Heart right ventricle (tissue), 16 donors: ENCODE measurements around the gene SLC30A2. TPM values are rescaled to one million over a fixed set of nuclear protein-coding genes. Genes with fewer than 3 reads are reported as not detected.

Source experiments
- ATAC-seq, 8 donors: fragments of 200-7000 bp; cut with Tn5 transposase; one replicate each; pipeline ENCODE4 v1.9.1; 2020; ENCODE audit warnings: mild to moderate bottlenecking in 8 of 8, moderate library complexity in 8 of 8, moderate number of reproducible peaks in 1 of 8
- DNase-seq, 2 donors: peaks; one replicate each; pipeline ENCODE4 v3.0.0-alpha.2; 2020
- H3K27ac ChIP-seq, 10 donors: fragments of 200-600 bp; sonication (generic) in 2 of 10; one replicate each; pipeline versions ENCODE4 v1.5.0 to v1.8.0; 2020 to 2022; ENCODE audit warnings: mild to moderate bottlenecking in 3 of 10
- H3K27me3 ChIP-seq, 7 donors: fragments of 200-600 bp; one replicate each; pipeline ENCODE4 v1.8.0; 2021 to 2022; ENCODE audit warnings: mild to moderate bottlenecking in 2 of 7
- H3K36me3 ChIP-seq, 9 donors: fragments of 200-600 bp; sonication (generic) in 1 of 9; one replicate each; pipeline versions ENCODE4 v1.5.0 to v1.8.0; 2020 to 2022; ENCODE audit warnings: mild to moderate bottlenecking in 2 of 9
- H3K4me1 ChIP-seq, 9 donors: fragments of 200-600 bp; sonication (generic) in 1 of 9; one replicate each; pipeline versions ENCODE4 v1.5.0 to v1.8.0; 2020 to 2022; ENCODE audit warnings: mild to moderate bottlenecking in 4 of 9
- H3K4me3 ChIP-seq, 10 donors: fragments of 200-600 bp; sonication (generic) in 2 of 10; one replicate each; pipeline versions ENCODE4 v1.5.0 to v1.8.0; 2020 to 2022; ENCODE audit warnings: mild to moderate bottlenecking in 7 of 10, moderate library complexity in 2 of 10
- H3K9me3 ChIP-seq, 11 donors: fragments of 200-600 bp in 10 of 11; sonication (generic) in 2 of 11; one replicate each; pipeline versions ENCODE4 v1.5.0 to v1.8.0; 2013 to 2022; ENCODE audit warnings: mild to moderate bottlenecking in 2 of 11, control low read depth in 1 of 11, moderate library complexity in 1 of 11
- CTCF ChIP-seq, 9 donors: fragments of 200-600 bp; sonication (generic) in 2 of 9; IDR thresholded peaks; one replicate each; pipeline versions ENCODE4 v1.5.0 to v1.8.0; 2021 to 2022; ENCODE audit warnings: antibody characterized with exemption in 9 of 9, mild to moderate bottlenecking in 5 of 9, moderate library complexity in 1 of 9
- WGBS, 2 donors: extraction: QIAGEN DNeasy Blood & Tissue Kit; methylation state at CpG; one replicate each; pipeline ENCODE4 v1.1.7; 2013; ENCODE audit warnings: inconsistent platforms in 1 of 2; 5-methylcytosine and 5-hydroxymethylcytosine counted together
- intact Hi-C, 10 donors: fragments of 100-400 bp; cut with DNase I; formaldehyde crosslinking; loops; one replicate each; pipeline versions ENCODE4 v1.11.1 to v1.14.2; 2022
- polyA plus RNA-seq, 2 donors: library from polyadenylated mRNA; stranded (reverse); fragments of 200-250 nt; gene quantifications; one replicate each; pipeline ENCODE4 v1.2.3, GENCODE V29; 2013
- total RNA-seq, 10 donors: library from RNA; stranded (reverse); fragmentation: NEBNext Ultra II Directional in 3 of 10; extraction: Animal tissue kit (Norgen Biotek cat#: 25700) in 3 of 10; gene quantifications; one replicate each; pipeline versions ENCODE4 v1.2.1 to v1.2.4, GENCODE V29; 2021 to 2023
- donor health status: Arrhythmogenic right ventricular cardiomyopathy.
- donor health status: ischemic (EF 13 %, LVEDD 7.1; RV severe dilation, severe dysfunction).
- donor health status: healthy with polysubstance abuse.
- donor health status: DM: no; HTN: yes; CAD: no.
- donor health status: DM: no; HTN: no; CAD: no.
- donor health status: ischemic (EF 25% LVEDD 6.9; RV normal size, moderate dysfunction).
- donor health status: ischemic (EF 25% LVEDD 5.7; RV mildly dilated, moderate dysfunction).
- donor health status: healthy.
- donor health status: DM: yes; HTN: yes; CAD: no.
- donor health status: Ischemic cardiomyopathy.
- donor health status: ischemic (EF 35%, LVEDD 5.7; RV mildly dilated, moderate dysfunction).
- donor health status: nonischemic (EF 11% LVEDD 7.7; RV severe dilation, severe dysfunction).
- donor health status: DM: yes; HTN: yes; CAD: no.
- donor health status: PGD.
- donor health status: ischemic (EF 29% LVEDD 5.4; RV normal size, mild dysfunction).
- donor health status: nonischemic (EF 23%, LVEDD 6.1; RV moderate dilation, normal function).

The SLC30A2 gene
- total and polyA plus RNA-seq, 12 donors, result 0.97 to 14.4 (median 6.2) TPM

GRCh38 chr1:26069941-26070295 lies 24.0 kb upstream of the SLC30A2 start:
- H3K36me3 ChIP-seq, result peaks cover 0 to 14% (median 0%) of the 10 kb centered on the region in 9 donors
- TF ChIP-seq CTCF (IDR thresholded peaks at IDR 0.05), result no peak
- intact Hi-C loops, result no loop called here
- H3K4me3 ChIP-seq, result no peak overlapping the region
- DNase-seq, result no peak
- H3K9me3 ChIP-seq, result no peaks in the 10 kb centered on the region
- no peak for ATAC-seq
- H3K27ac ChIP-seq, result no peak overlapping the region
- H3K4me1 ChIP-seq, result peaks cover 0 to 14% (median 4%) of the 10 kb centered on the region in 9 donors
- H3K27me3 ChIP-seq, result peaks cover 0 to 20% (median 10%) of the 10 kb centered on the region in 7 donors
- 83 to 87% methylated on average over 1 of the region's 1 CpG for WGBS, 2 donors

DNA sequence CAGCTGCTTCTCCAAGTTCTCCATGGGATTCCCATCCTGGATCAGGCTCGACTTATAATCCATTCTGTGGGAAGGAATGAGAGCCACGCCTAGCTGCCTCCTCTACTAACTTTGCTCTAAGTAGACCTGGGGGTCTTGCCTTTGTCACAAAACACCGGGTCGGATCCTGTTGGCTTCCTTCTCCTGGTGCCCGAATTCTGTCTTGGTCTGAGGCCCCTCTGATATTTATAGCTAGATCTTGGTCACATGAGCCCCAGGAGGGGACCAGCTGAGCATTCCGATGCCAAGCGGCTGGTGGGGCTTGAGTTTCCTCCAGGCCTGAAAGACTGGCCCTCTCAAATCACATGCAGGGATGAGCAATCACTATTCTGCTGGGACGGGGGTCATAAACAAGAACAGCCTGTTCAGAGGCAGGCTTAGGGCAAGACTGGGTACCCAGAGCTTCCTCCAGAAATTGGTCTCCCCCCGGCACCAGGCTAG lies 21.6 kb upstream of the SLC30A2 start, which contains the start of gene TRIM63:
Gene TRIM63 (minus strand): TSS at position 199 of the 480 bp plus-strand sequence. CDS start 136 bp downstream, at position 63.
- Histone ChIP-seq H3K4me1 (peaks cover 0 to 8% (median 4%) of the 10 kb centered on the region in 9 donors), H3K9me3 (no peaks in the 10 kb centered on the region), H3K36me3 (peaks cover 0 to 38% (median 0%) of the 10 kb centered on the region in 9 donors), H3K27ac (peak within 1 kb of the TSS; percentile 81 to 99 (median 90)), H3K4me3 (peak within 1 kb of the TSS; percentile 48 to 69 (median 60)), H3K27me3 (peaks cover 0 to 20% (median 6%) of the 10 kb centered on the region in 7 donors)
- peak; percentile 65 to 88 (median 76) for ATAC-seq
- intact Hi-C loops, result loop anchor here in 3 of 10 donors (1.0 to 2.0 kb wide), 3 partner anchors 15 to 27 kb away; no protein-coding TSS in a partner anchor
- WGBS, 2 donors, result 27 to 44% methylated on average over 9 of the region's 9 CpGs
- DNase-seq, result peak; percentile 57 to 65
- no peak for TF ChIP-seq CTCF (IDR thresholded peaks at IDR 0.05)

- no peaks in the 10 kb centered on the region for H3K9me3 ChIP-seq
- intact Hi-C loops, result loop anchor here in 4 of 10 donors (1.0 to 2.0 kb wide), 3 partner anchors 16 to 28 kb away; no protein-coding TSS in a partner anchor
- peak overlapping the region; percentile 81 to 99 (median 90) for H3K27ac ChIP-seq
- peaks cover 0 to 20% (median 6%) of the 10 kb centered on the region in 7 donors for H3K27me3 ChIP-seq
- peak overlapping the region; percentile 48 to 69 (median 60) for H3K4me3 ChIP-seq
- peaks cover 0 to 10% (median 3%) of the 10 kb centered on the region in 9 donors for H3K4me1 ChIP-seq
- no peak for TF ChIP-seq CTCF (IDR thresholded peaks at IDR 0.05)
- H3K36me3 ChIP-seq, result peaks cover 0 to 40% (median 0%) of the 10 kb centered on the region in 9 donors
- DNase-seq (peak; percentile 76 to 84), ATAC-seq (peak; percentile 83 to 92 (median 90))
- 16 to 31% methylated on average over 4 of the region's 4 CpGs for WGBS, 2 donors
Observed at GRCh38 chr1:26066857-26067256, 20.9 kb upstream of the SLC30A2 start.

GRCh38 chr1:26066160-26066559 lies 20.2 kb upstream of the SLC30A2 start:
- no peak for TF ChIP-seq CTCF (IDR thresholded peaks at IDR 0.05)
- DNase-seq, result no peak
- H3K36me3 ChIP-seq, result peaks cover 0 to 47% (median 0%) of the 10 kb centered on the region in 9 donors
- peaks cover 0 to 17% (median 6%) of the 10 kb centered on the region in 9 donors for H3K4me1 ChIP-seq
- H3K4me3 ChIP-seq, result peak overlapping the region; percentile 48 to 69 (median 60)
- peaks cover 0 to 20% (median 6%) of the 10 kb centered on the region in 7 donors for H3K27me3 ChIP-seq
- no peaks in the 10 kb centered on the region for H3K9me3 ChIP-seq
- WGBS, 2 donors, result 39 to 46% methylated on average over 15 of the region's 15 CpGs
- peak overlapping the region; percentile 54 to 99 (median 86) for H3K27ac ChIP-seq
- intact Hi-C loops, result loop anchor here in 4 of 10 donors (1.0 to 2.0 kb wide), 3 partner anchors 17 to 29 kb away; no protein-coding TSS in a partner anchor
- ATAC-seq, result peak in 2 of 8 donors; percentile 11 to 23
